NCI-H187 (cell line): ENCODE data around the gene NTSR1.

Source experiments
- DNase-seq, 2 experiments: peaks; one replicate each; lab custom pipeline; 2025; lab: John Stamatoyannopoulos, UW

NTSR1 gene

GRCh38 chr20:62787866-62788265 is 79.2 kb downstream of the NTSR1 start:
- no peak for DNase-seq

GRCh38 chr20:62788607-62789006 is 80.0 kb downstream of the NTSR1 start:
- no peak for DNase-seq

GRCh38 chr20:62790075-62790474 is 81.4 kb downstream of the NTSR1 start:
- no peak for DNase-seq

GRCh38 chr20:62791301-62792181 is 82.9 kb downstream of the NTSR1 start:
- peak; percentile 42 to 78 for DNase-seq

- DNase-seq, result no peak
Measured at GRCh38 chr20:62792182-62792939, 83.7 kb downstream of the NTSR1 start.

GRCh38 chr20:62792940-62793756 is 84.5 kb downstream of the NTSR1 start:
- peak in 1 of 2 experiments; percentile 55 for DNase-seq

GRCh38 chr20:62793757-62794006 is 85.0 kb downstream of the NTSR1 start:
- no peak for DNase-seq

GRCh38 chr20:62794007-62794724 is 85.5 kb downstream of the NTSR1 start:
- DNase-seq, result peak; percentile 80 to 89

GRCh38 chr20:62795023-62795761 is 86.6 kb downstream of the NTSR1 start:
- DNase-seq, result peak; percentile 48

GRCh38 chr20:62796699-62797491 is 88.3 kb downstream of the NTSR1 start:
- no peak for DNase-seq

- DNase-seq, result no peak
Measured at GRCh38 chr20:62797671-62798532, 89.3 kb downstream of the NTSR1 start.

- no peak for DNase-seq
Measured at GRCh38 chr20:62799036-62799435, 90.4 kb downstream of the NTSR1 start.

GRCh38 chr20:62799459-62799858 is 90.8 kb downstream of the NTSR1 start:
- no peak for DNase-seq

GRCh38 chr20:62799873-62800272 is 91.2 kb downstream of the NTSR1 start:
- DNase-seq, result no peak

GRCh38 chr20:62800314-62801259 is 92.0 kb downstream of the NTSR1 start:
- no peak for DNase-seq

- DNase-seq, result no peak
Measured at GRCh38 chr20:62801284-62802010, 92.8 kb downstream of the NTSR1 start.

GRCh38 chr20:62802026-62802712 is 93.5 kb downstream of the NTSR1 start:
- no peak for DNase-seq
